HG02623 (cell line): ENCODE measurements around the gene RALGAPA2.

ENCODE experiments used
- ATAC-seq: cut with Tn5 transposase; IDR thresholded peaks from one replicate; pipeline ENCODE4 v1.9.1; 2021; ENCODE audit warnings: moderate library complexity; ENCODE audit not compliant: unreplicated experiment

The RALGAPA2 gene

DNA sequence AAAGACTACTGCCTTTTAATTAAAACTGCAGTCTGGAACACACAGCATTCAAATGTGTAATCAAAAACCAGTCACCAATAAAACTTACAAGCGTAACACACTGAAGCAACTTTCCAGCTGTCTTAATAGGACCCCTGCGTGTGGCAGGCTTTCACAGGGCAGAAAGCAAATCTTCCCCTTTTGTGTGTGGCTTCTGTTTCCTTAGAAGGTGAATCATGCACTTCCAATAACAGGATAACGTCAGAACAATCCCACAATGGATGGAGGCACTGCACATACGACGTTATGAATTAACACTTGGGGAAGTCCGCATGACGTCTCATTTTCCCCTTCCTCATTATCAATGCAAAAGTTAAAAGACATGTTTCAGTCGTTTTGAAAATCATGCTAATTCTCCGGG lies 299.7 kb downstream of the RALGAPA2 start:
- ATAC-seq: no peak

DNA sequence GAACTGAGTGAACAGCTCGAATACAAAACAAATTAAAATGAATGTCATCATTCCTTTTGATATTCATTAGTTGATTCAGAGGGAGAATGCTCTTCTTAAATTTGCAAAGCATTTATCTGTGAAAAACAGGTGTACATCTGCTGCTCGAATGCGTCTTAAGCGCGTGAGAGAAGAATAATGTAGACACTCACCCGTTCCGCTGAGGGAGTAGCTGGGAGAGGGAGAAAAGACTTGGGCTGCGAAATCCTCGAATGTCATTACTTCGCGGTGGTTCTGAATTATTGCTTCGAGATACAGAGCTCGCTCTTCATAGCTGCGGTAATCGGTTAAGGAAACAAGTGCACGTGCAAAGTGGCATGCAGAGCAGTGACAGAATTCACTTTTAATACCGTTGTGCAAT lies 300.6 kb downstream of the RALGAPA2 start:
- ATAC-seq: no peak

DNA sequence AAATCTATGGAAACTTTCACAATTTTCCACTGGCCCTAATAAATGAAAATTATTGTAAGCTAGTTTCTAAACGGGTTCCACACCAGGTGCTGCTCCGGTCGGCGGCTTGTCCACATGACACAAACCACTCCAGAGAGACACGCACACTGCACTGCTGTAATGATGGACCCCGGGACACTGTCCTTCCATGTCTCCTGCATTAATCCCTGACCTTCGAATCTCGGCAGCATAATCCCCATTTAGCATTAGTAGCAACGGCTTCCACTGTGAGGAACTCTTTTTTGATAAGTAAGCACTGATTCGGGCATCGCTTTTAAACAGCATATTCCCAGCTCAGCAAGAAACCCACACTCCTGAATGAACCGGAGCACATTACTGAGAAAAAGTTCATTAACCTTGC lies 301.0 kb downstream of the RALGAPA2 start:
- no peak for ATAC-seq

DNA sequence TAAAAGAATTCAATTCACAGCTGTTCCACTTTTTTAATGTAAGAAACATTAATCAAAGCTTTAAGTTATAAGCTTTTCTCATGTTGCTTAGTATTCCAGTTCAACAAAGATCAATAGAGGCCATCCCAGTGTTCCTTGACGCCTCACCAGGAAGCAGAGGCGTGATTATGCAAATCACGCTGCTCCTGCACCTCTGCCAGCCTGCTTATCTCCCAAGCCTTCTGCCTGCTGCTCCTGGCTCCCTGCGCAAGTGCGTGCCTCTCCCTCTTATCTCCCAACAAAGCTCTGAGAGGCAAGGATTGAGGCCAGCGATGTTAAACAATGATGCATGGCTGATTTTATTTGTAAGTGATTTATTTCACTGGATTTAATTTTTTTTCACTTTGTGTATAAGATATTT lies 301.8 kb downstream of the RALGAPA2 start:
- ATAC-seq: no peak

DNA sequence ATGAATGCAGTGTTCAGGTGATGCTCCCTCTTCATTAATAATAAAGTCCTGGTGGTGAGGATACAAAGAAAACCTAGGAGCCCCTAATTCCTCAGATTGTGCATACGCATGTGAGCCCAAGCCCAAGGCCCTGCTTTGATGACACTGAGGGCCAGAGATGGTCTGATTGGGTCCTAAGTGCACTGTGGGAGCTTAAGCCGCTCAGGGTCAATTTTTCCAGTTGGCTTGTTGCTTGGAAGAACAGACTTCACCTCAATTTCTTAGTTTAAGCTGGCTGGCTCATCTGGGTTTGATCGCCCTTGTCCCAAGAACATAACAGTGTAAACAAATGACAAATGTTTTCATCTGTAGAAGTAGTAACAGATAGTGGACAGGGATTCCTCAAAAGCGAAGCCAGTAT lies 303.1 kb downstream of the RALGAPA2 start:
- no peak for ATAC-seq

DNA sequence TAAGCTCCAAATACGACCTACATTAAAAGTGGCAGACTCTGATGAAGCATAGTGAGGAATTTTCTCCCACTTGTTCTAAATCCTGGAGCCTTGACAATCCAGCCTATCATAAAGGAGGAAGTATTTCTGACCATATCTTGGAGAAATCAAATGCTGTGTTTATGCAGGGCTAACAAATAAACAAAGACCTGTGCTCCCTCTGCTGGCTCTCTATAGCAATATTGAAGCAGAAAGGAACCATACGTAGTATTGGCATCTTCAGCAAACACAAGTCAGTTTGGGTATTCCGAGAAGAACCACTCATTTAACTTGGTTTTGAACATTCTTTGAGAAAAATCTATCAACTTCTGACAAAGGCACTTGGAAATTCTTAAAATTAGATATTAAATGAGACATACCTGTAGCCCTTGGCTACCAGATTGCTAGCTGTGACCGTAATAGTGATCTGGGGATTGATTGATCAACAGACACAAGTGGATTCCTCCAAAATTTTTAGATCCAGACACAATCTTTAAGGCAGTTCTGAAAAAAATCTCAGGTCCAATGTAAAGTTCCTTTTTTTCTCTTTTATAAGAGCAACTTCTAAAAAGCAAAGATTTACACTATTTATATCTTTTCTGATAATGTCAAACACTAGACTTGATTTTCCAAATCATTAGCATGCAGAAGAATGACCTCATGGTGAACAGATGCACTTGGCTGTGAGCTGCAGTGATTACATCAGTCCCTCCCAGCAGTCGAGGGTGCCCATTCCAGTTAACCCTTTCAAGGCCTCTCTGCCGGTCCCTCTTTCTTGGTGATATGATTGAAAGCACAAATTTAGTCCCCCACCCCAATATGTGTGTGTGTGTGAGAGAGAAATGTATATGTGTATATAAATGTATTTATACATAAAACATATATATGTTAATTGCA lies 304.3 kb downstream of the RALGAPA2 start:
- no peak for ATAC-seq

DNA sequence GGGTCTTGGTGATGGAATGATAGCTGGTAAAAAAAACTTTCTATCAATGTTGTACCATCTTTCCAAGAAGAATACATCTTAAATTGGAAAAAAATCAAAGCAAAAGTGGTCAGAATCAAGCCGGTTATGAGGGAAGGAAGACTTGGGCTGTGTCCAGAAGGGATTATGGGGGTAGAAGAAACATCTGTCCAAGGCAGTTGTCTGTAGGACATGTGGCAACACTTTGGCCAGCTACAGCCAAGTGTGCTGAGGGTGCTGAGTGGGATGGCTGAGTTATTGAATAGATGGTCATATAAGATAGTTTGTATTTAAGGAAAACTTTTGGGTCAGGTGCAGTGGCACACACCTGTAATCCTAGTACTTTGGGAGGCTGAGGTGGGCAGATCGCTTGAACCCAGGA lies 306.1 kb downstream of the RALGAPA2 start:
- no peak for ATAC-seq

DNA sequence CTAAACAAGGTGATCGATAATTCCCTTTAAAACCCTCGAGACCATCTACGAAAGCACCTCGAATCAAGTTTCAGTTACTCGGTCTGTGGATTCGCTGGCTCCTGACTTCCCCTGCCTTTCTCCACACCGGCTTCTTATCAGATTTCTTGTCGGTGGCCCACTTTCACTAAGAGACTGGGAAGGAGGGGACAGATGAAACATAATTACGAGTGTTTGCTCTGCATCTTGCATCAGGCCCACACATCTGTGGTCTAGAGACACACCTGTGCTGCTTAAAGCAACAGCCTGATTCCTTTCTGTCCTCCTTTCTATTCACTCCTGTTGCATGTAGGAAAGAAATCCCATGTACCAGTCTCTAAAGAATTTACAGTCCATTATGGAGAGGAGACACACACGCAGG lies 306.8 kb downstream of the RALGAPA2 start:
- ATAC-seq: no peak

DNA sequence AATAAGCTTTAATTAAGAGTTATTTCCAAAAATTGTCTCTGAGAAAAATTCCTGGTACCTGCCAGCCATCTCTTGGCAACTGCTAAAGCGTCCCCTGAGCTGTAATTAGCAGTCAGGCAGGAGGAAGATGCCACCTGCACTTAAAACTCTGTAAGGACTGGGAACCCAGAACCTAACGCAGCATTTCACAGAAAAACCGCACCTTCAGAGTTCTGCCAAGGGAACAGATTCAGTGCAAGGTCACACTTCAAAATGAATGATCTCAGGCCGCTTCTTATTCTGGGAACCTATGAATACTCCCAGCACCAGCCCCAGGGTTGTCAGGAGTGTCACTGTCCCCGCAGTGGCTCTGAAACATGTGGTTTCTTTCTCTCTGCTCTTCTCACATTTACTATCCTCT lies 307.8 kb downstream of the RALGAPA2 start:
- no peak for ATAC-seq

DNA sequence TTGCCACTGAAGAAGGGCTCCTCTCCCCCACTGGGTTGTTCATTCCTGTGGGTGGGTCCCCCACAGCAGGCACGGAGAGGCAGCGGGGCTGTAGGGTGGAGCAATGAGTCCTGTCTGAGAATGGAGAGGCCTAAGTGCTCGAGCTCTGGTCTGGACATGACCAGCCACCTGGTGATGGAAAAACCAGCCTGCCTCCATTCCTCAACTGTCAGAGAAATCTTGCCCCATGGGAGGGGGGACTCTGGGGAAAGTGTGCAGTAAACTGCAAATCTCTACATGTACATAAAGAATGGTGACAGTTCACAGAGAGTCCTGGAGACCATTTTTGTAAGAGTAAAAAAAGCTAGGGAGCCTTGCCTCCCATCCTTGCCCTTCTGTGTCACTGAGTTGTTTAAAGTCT lies 310.5 kb downstream of the RALGAPA2 start:
- ATAC-seq: no peak

DNA sequence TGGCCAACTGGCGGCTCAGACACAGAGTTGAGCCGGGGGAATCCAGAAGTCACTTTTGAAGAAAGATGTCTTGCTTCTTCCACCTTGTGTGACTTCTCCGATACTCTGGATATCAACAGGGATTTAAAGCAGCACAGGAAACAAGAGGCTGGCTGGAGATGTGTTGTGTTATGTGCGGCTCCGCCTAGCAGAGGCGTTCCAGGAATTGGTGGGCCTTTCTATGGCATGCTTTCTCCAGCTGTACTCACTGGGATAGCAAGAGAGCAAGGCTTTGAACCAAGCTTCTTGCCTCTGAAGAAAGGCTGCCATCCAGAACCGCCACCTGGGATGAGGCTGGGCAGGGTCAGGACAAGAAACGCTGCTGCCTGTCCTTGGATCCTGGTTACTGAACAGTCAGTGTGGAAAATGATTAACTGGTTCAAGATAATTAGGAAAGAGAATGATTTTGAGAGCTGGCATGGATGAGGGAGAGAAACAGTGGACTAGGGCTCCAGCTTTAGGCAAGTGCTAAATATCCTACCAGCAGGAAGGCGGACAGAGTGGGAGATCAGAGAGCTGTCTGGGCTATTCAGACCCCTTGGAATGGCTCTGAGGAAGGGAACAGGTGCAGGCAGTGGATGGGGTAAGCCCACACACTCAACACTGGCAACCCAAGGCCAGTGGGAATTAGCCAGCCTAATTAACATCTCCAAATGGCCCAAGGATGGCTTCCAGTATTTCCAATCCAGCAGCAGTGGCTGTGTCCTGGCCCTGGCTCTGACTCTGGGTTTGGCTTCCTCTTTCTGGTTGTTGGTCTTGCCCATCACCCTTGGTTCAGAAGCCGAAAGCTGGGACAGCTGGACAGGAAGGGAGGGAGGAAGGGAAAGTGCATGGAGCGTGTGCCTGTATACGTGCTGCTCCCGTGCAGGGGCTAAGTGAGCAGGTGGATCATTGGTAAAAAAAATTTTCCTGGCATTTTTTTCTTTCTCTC lies 312.6 kb downstream of the RALGAPA2 start:
- no peak for ATAC-seq

DNA sequence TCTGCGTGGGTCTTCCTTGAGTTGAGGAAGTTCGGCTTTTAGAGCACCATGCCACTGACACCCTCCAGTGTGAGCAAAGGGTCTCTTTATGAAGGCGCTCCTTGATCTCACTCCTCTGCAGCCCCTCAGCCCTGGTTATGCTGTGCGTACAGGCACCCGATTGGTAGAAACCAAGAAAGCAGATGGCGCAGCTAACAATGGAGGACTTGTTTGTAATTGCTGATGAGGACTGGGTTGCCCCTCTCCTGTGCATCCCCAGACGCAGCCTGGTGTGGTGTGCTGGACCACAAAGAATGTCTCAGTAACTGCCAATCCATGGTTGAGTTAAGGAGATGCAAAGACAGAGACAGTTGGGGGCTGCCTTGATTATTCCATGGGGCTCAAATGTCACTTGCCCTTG lies 314.3 kb downstream of the RALGAPA2 start:
- ATAC-seq: no peak

DNA sequence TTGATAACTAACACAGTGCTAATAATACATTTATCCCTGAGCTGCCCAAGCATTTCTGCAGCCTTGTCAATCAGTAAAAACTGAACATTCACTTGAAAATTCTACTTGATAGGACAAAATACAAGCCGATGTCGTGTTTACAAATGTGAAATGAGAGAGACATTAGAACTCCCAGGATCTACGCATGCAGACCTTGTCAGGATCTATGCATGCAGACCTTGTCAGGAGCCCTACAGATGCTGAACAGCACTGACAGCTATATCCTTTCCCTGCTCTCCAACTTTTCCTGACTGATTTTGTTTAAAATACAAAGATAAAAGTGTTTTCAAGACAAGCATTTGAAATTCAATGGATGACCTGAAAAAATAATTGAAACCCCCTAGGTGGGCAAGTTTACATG lies 315.6 kb downstream of the RALGAPA2 start:
- ATAC-seq: no peak

DNA sequence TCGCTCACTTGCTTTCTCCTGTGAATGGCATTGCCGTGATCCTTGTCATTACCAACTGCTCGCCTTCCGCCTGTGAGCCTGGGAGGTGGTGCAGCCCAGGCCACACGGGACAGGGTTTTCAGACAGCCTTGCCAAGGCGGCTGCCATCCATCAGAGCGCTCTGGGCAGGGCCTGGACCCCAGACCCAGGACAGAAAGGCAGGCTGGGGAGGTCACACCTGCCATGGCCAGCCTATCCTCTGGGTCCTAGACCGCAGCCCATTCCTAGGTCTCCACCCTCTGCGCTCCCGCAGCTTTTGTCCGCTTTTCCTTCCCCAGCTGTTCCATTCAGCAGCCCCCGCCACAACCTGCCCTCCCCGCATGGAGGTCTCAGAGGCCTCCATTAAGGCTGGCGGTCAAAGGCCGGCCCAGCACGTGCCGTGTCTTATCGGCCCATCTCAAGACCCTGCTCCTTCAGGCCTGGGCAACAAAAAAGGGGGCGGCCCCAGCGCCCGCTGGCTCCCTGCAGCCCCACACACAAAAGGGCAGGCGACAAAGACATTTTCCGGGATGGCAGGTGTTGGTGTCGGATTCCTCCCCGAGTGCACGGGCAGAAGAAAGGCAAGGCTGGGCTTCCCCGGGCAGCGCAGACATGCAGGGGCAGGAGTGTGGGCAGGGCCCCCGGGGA lies 316.4 kb downstream of the RALGAPA2 start:
- no peak for ATAC-seq

DNA sequence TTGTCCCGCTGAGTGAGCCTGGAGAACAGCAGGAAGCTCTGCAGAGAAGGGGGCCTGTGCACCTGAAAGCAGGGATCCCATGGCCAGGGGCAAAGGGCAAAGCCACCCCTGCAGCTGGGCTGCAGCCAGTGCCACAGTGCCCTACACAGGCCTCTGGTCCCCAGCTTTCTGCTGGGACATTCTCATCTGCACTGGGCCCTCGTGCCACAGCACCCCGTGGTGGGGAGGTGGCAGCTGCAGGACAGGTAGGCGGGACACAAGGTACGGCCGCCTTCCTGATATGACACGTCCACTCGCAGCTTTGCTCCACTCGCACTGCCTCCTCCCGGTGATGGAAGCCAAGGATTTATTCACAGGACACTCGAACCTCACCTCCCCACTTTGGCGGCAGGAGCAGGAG lies 317.4 kb downstream of the RALGAPA2 start:
- no peak for ATAC-seq

DNA sequence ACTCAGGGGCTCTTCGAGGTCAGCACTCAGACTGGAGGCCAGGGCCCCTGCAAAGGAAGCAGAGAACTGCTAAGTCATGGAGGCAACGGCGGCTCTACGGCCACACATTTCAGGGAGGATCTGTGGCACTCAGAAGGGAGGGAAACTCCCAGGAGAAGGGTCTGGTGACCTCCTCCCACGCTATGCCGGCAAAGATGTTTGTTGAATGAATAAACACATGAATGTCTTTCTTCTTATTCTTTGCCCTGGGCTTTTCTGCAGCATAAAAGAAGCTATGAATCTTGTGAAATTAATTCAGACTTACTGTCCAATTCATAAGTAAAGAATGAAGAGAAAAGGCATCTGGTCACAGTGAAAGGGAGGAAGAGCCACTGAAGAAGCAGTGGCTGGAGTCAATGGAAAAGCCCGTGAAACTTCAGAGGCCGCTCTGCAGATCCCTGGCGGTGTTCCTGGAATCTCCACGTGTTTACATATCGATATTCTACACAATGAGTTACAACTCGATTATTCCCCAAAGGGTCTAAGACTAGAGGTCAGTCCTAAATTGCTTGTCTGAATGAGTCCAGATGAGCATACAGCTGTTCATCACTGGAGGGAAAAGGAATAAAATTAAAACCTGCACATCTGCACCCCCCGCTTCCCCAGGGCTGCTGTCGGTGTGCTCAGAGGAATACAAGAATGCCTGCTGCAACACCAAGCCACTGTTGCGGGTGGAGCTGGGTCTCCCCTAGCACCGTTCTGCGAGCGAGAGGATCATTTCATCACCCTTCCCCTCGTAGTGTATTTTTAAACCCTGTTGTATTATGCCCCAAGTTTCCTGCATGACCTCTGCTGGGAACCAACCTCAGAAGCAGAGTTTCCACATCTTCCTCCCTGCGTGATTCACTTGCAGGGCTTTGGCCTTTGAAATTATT lies 319.0 kb downstream of the RALGAPA2 start:
- ATAC-seq: no peak

DNA sequence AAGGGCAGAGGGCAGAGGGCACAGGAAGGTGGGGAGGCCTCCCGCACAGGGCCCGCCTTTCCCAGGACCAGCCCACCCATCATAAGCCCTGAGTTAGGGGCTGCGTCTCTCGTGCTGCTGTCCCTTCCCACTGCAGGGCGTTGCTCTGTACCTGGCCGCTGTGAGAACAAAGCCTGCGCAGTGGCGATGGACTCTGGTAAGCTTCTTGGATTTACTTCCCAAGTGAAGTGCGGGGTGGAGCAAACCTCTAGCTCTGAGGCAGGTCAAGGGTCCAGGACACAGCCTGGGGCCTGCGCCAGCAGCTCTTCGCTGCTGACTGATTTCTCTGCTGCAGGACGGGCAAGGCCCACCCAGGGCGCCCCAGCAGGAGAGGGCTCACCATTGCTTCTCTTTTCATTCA lies 320.7 kb downstream of the RALGAPA2 start:
- ATAC-seq: no peak

DNA sequence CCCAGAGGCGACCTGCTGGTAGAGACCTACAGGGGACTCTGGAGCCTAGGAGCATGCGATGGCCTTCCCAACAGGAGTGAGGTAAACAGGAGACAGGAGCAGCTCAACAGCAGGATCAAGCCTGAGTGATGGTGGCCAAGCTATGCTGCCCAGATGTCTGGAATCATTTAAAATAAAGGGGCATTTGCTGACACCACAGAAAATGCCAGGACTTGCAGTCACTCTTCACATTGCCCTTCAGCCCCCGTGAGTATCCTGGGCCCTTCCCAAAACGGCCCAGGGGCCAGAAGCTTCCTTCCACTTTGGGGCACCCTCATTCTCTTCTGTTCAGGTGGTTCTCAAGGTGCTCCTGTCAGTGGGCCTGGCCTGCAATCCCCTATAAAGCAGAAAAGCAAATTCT lies 321.3 kb downstream of the RALGAPA2 start:
- no peak for ATAC-seq

DNA sequence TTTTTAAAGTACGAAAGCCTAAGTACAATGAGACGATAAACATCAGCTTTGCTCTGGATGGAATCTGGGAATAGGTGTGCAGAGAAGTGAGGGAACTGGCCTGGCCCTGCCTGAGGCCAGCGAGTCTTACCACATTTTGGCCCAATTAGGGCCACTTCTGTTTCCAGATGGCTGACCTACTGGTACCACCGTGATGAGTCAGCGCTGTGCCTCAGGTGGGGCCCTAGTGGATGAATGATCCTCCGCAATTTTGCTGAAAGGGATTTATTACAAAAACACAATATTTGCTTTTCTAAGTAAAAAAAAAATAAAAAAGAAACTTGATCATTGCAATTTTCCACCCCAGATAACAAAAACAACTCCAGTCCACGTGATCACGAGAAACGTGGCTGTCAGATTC lies 322.1 kb downstream of the RALGAPA2 start:
- ATAC-seq: no peak

DNA sequence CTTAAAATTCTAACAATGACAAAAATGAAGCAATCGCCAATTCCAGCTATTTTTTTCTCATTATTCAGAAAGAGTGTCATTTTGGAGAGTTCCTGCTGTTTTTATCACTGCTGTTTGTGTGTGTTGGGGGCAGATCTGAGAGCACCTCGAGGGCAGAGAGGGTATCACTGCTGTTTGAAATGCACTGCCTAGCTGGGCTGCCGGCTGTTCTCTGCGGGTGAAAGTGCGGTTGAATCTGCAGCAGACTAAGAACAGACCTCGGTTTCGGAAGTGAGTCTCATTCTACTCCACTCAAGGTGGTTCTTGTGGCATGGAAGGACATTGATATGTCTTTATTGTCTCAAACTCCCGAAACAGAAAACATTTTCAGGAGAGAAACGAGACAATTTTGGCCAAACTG lies 326.3 kb downstream of the RALGAPA2 start:
- no peak for ATAC-seq
